Adipocyte (in vitro differentiated cells): Measurements from ENCODE around the gene MPEG1.
A peak's percentile ranks its signal among the peaks of the same experiment; 100 is the strongest.

Experiments
- DNase-seq: peaks from one replicate; pipeline ENCODE4 v3.0.0-alpha.2; 2015; ENCODE audit warnings: low read depth
- H3K27me3 ChIP-seq: replicated peaks from 2 replicates; pipeline ENCODE4 v1.7.0; 2013; ENCODE audit warnings: mild to moderate bottlenecking, low read length, moderate library complexity; ENCODE audit not compliant: control insufficient read depth, insufficient read depth
- H3K36me3 ChIP-seq: 2 replicates; pipeline ENCODE4 v1.7.0; 2013; ENCODE audit warnings: low read length, mild to moderate bottlenecking, moderate library complexity; ENCODE audit not compliant: control insufficient read depth, insufficient read depth, severe bottlenecking
- H3K4me1 ChIP-seq: 2 replicates; pipeline ENCODE4 v1.7.0; 2013; ENCODE audit warnings: mild to moderate bottlenecking, low read length, moderate library complexity; ENCODE audit not compliant: control insufficient read depth, insufficient read depth
- H3K4me3 ChIP-seq: 2 replicates; pipeline ENCODE4 v1.7.0; 2013; ENCODE audit warnings: mild to moderate bottlenecking, low read length, moderate library complexity
- H3K9ac ChIP-seq: 2 replicates; pipeline ENCODE4 v1.7.0; 2013; ENCODE audit warnings: mild to moderate bottlenecking, low read length, moderate library complexity
- H3K9me3 ChIP-seq: 2 replicates; pipeline ENCODE4 v1.7.0; 2013; ENCODE audit warnings: mild to moderate bottlenecking, low read length, moderate library complexity; ENCODE audit not compliant: control insufficient read depth

MPEG1 gene

GRCh38 chr11:59199546-59200422, 12.9 kb downstream of the MPEG1 start:
- no peak for DNase-seq

GRCh38 chr11:59198726-59199125, 14.0 kb downstream of the MPEG1 start:
- H3K9me3 ChIP-seq: no peaks in the 10 kb centered on the region
- no peaks in the 10 kb centered on the region for H3K27me3 ChIP-seq
- H3K4me3 ChIP-seq: no peak overlapping the region
- no peak for DNase-seq
- H3K4me1 ChIP-seq: peaks cover 32% of the 10 kb centered on the region
- peak overlapping the region; percentile 21 for H3K9ac ChIP-seq
- peaks cover 69% of the 10 kb centered on the region for H3K36me3 ChIP-seq

More at GRCh38 chr11:59199546-59200422, 12.9 kb downstream of the MPEG1 start:
- Histone ChIP-seq H3K36me3 (peaks cover 69% of the 10 kb centered on the region), H3K9ac (no peak overlapping the region), H3K4me1 (peaks cover 32% of the 10 kb centered on the region), H3K4me3 (no peak overlapping the region), H3K9me3 (no peaks in the 10 kb centered on the region), H3K27me3 (no peaks in the 10 kb centered on the region)

DNA sequence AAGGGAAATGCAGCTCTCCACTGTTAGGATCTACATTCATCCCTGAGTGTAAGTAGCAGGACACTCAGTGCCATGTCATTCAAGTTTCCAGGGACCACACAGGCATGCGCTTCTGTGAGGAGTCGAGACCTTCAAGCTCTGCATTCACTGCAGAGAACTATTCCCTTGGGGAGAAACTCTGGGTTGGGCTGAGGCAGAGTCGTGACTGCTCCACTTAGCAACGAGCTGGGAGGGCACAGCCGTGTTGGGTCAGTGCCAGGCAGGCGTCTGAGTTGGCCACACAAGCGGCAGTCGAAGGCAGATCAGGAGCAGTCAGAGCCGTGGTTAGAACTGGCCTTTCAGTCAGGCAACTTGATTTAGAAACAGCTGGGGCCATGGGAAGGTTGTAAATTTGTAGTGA, 14.7 kb downstream of the MPEG1 start:
- Histone ChIP-seq H3K9ac (no peak overlapping the region), H3K36me3 (peaks cover 70% of the 10 kb centered on the region), H3K4me1 (peaks cover 32% of the 10 kb centered on the region), H3K4me3 (peak overlapping the region; percentile 16), H3K9me3 (no peaks in the 10 kb centered on the region), H3K27me3 (no peaks in the 10 kb centered on the region)
- DNase-seq: peak; percentile 80

GRCh38 chr11:59196777-59197176, 15.9 kb downstream of the MPEG1 start:
- no peaks in the 10 kb centered on the region for H3K27me3 ChIP-seq
- no peak for DNase-seq
- H3K9me3 ChIP-seq: no peaks in the 10 kb centered on the region
- H3K9ac ChIP-seq: no peak overlapping the region
- peaks cover 32% of the 10 kb centered on the region for H3K4me1 ChIP-seq
- no peak overlapping the region for H3K4me3 ChIP-seq
- H3K36me3 ChIP-seq: peaks cover 72% of the 10 kb centered on the region

DNA sequence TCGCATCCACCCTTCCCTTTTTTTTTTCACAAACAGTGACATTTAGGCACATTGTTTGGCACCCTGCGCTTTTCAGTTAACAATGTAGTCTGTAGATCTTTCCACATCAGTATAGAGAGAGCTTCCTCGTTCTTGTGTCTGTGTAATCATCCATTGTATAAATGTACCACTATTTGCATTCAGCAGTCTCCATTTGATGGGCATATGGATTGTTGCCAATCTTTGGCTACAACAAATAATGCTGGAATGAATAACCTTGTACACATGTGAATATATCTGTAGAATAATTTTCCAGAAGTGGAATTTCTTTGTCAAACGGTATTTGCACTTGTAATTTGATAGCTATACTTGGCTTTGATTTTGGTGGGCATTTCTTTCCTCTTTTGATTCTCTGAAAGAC, 17.1 kb downstream of the MPEG1 start:
- Histone ChIP-seq H3K9me3 (no peaks in the 10 kb centered on the region), H3K4me1 (peaks cover 26% of the 10 kb centered on the region), H3K27me3 (no peaks in the 10 kb centered on the region), H3K36me3 (peaks cover 74% of the 10 kb centered on the region), H3K9ac (no peak overlapping the region), H3K4me3 (no peak overlapping the region)
- DNase-seq: no peak

GRCh38 chr11:59193587-59194130, 19.1 kb downstream of the MPEG1 start:
- H3K4me1 ChIP-seq: peaks cover 32% of the 10 kb centered on the region

DNA sequence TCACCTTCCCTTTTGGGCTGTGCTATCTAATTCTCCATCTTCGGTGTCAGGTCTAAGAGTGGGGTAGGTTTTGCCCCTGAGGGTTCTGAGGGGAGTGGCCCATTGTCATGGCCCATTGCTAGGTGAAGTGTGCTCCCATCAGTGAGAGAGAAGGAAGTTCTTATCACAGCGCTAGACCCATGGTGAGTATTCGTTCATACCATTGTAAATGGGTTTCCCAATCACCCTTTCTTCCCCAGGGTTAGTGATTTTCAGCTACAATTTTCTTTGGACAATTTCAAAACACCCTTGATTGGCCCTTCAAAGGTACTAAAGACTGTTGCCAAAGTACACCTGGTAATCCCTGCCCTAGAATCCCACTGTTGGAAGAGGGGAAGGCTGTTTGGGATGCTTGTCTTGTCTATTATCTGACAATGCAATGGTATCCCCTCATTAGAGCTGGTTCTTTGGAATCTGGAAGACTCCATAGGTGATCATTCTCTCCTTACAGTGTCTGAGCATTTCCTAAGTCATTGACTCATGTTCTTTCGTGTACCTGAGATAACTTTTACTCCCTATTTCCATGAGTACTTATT, 20.2 kb downstream of the MPEG1 start:
- no peak overlapping the region for H3K9ac ChIP-seq
- H3K27me3 ChIP-seq: no peaks in the 10 kb centered on the region
- H3K4me1 ChIP-seq: peaks cover 32% of the 10 kb centered on the region
- peaks cover 69% of the 10 kb centered on the region for H3K36me3 ChIP-seq
- no peak overlapping the region for H3K4me3 ChIP-seq
- H3K9me3 ChIP-seq: no peaks in the 10 kb centered on the region
- DNase-seq: no peak

More at GRCh38 chr11:59193587-59194130, 19.1 kb downstream of the MPEG1 start:
- DNase-seq: no peak
- no peak overlapping the region for H3K9ac ChIP-seq
- peaks cover 69% of the 10 kb centered on the region for H3K36me3 ChIP-seq
- H3K4me3 ChIP-seq: no peak overlapping the region
- H3K27me3 ChIP-seq: no peaks in the 10 kb centered on the region
- H3K9me3 ChIP-seq: no peaks in the 10 kb centered on the region

- peaks cover 68% of the 10 kb centered on the region for H3K36me3 ChIP-seq
These were observed 20.8 kb downstream of the MPEG1 start for GRCh38 chr11:59191890-59192289.

GRCh38 chr11:59191095-59191494, 21.6 kb downstream of the MPEG1 start:
- Histone ChIP-seq H3K4me3 (no peak overlapping the region), H3K36me3 (peaks cover 60% of the 10 kb centered on the region), H3K4me1 (peaks cover 45% of the 10 kb centered on the region), H3K9ac (no peak overlapping the region), H3K9me3 (no peaks in the 10 kb centered on the region), H3K27me3 (no peaks in the 10 kb centered on the region)
- DNase-seq: no peak

More at GRCh38 chr11:59191890-59192289, 20.8 kb downstream of the MPEG1 start:
- Histone ChIP-seq H3K9ac (no peak overlapping the region), H3K4me1 (peaks cover 37% of the 10 kb centered on the region), H3K4me3 (no peak overlapping the region), H3K9me3 (no peaks in the 10 kb centered on the region), H3K27me3 (no peaks in the 10 kb centered on the region)
- DNase-seq: no peak

DNA sequence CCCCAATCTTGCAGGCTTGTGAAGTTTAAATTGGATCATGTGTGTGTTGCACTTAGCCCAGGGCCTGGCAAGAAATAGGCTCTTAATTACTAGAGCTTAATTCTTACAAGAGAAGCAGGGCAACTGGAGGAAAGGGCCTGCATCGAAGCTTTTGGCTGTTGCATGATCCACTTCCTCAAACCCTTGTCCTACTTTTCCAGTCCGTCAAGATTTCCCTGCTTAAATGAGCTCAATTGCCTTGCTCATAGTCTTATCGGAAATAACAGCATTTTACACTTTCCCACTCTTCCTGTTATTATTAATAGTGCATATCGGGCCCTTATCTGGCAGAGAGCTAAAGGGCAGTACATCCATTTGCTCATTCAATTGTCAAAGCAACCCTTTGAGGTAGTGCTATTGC, 22.7 kb downstream of the MPEG1 start:
- no peak overlapping the region for H3K4me3 ChIP-seq
- H3K9me3 ChIP-seq: no peaks in the 10 kb centered on the region
- peaks cover 56% of the 10 kb centered on the region for H3K4me1 ChIP-seq
- H3K27me3 ChIP-seq: no peaks in the 10 kb centered on the region
- no peak for DNase-seq
- peak overlapping the region; percentile 64 for H3K9ac ChIP-seq
- peaks cover 49% of the 10 kb centered on the region for H3K36me3 ChIP-seq

DNA sequence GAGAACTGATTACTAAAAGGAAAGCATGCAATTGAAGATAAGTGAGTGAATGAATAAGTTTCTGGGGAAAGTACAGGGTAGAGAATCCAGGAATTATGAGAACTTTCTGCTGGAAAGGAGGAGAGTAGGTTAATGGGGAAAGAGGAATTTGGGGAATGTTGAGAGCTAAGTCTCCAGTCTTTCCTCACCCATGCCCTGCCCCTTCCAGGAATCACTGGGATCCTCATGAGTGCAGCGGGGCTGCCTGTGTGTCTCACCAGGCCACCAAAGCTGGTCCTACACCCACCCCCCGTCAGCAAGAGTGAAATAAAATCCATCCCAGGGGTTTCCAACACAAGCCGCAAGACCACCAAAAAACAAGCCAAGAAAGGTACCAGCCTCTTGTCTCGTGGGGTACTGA, 23.8 kb downstream of the MPEG1 start:
- Histone ChIP-seq H3K9ac (peak overlapping the region; percentile 26), H3K36me3 (peaks cover 38% of the 10 kb centered on the region), H3K4me1 (peaks cover 66% of the 10 kb centered on the region), H3K9me3 (no peaks in the 10 kb centered on the region), H3K4me3 (no peak overlapping the region), H3K27me3 (no peaks in the 10 kb centered on the region)
- no peak for DNase-seq
